ENCODE results near the gene TTLL11. TPM values are rescaled to one million over a fixed set of nuclear protein-coding genes. Genes with fewer than 3 reads are reported as not detected.
"Not testable (repeated sequence)": the region's sequence is repeated elsewhere in the genome, so short reads cannot be mapped to it uniquely, and the experiment has no call there.

Gene TTLL11
- total RNA-seq, 1 experiment from 2014 or later, result 8.8 TPM

GRCh38 chr9:122087406-122088200 lies 5.5 kb downstream of the TTLL11 start:
- no peak for DNase-seq
- H3K27me3 ChIP-seq, result no peaks in the 10 kb centered on the region
- H3K36me3 ChIP-seq, result no peaks in the 10 kb centered on the region
- H3K4me1 ChIP-seq, result peaks cover 4% of the 10 kb centered on the region; the same call in 1 of the 2 replicates
- no peak overlapping the region for H3K27ac ChIP-seq
- no peak overlapping the region for H3K4me3 ChIP-seq
- H3K9me3 ChIP-seq (replicated peaks), result no peaks in the 10 kb centered on the region

- DNase-seq, result no peak
- H3K9me3 ChIP-seq (replicated peaks), result no peaks in the 10 kb centered on the region
- H3K27ac ChIP-seq, result no peak overlapping the region
- H3K36me3 ChIP-seq, result no peaks in the 10 kb centered on the region
- H3K4me1 ChIP-seq, result peaks cover 2% of the 10 kb centered on the region; the same call in 1 of the 2 replicates
- no peak overlapping the region for H3K4me3 ChIP-seq
- H3K27me3 ChIP-seq, result no peaks in the 10 kb centered on the region
Measured at GRCh38 chr9:122086873-122087272, 6.2 kb downstream of the TTLL11 start.

DNA sequence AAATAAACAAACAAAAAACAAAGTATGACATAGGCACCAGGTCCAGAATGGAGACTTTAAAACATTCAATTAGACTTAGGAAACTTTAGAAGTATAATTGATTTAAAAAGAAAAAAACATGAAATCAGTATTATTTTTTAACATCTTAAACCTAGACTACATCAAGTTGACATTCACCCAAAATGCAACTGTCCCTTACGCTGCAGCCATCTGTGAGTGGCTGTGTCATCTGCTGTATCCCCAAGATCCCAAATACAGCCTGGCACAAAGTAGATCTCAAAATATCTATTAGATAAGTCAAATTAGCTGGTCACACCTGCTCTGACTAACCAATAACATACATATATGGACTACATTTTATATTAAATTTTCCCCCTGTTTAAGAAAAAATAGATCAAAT lies 7.8 kb downstream of the TTLL11 start:
- H3K27ac ChIP-seq, result no peak overlapping the region
- H3K36me3 ChIP-seq, result no peaks in the 10 kb centered on the region
- no peaks in the 10 kb centered on the region for H3K4me1 ChIP-seq
- H3K9me3 ChIP-seq (replicated peaks), result no peaks in the 10 kb centered on the region
- no peaks in the 10 kb centered on the region for H3K27me3 ChIP-seq
- DNase-seq, result no peak
- H3K4me3 ChIP-seq, result no peak overlapping the region

DNA sequence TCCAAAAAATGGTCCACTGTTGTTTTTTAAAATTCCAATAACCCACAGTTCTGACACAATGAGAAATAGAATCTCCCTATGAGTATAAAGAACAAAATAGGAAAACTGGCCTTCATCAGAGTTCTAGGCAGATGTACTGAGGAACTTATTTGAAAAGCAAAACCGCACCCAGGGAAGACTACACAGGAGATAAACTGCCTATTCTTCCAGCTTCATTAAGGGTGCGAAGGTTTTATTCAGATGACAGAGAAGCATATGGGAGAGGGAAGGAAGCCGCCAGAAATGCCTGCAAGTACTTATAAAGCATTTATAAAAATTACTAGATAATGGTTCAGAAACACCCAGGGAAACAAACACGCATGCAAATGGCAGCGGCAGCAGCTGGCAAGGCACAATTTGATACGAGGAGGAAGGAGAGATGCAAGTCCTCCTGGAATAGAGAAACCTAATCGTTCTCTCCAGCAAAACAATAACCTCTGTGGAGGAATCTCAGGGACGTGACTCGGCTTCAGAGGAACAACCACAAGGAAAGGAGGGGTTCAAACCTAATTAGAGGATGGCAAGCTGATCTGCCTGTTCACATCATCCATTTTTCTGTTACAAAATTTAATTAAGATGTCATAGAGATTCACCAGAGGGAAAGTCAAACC lies 9.0 kb downstream of the TTLL11 start:
- Histone ChIP-seq H3K36me3 (no peaks in the 10 kb centered on the region), H3K4me3 (no peak overlapping the region), H3K4me1 (no peaks in the 10 kb centered on the region), H3K9me3 (replicated peaks) (no peaks in the 10 kb centered on the region), H3K27ac (no peak overlapping the region), H3K27me3 (no peaks in the 10 kb centered on the region)
- DNase-seq, result no peak

GRCh38 chr9:122080986-122081385 lies 12.1 kb downstream of the TTLL11 start:
- H3K4me3 ChIP-seq, result no peak overlapping the region
- no peaks in the 10 kb centered on the region for H3K36me3 ChIP-seq
- no peaks in the 10 kb centered on the region for H3K4me1 ChIP-seq
- no peak overlapping the region for H3K27ac ChIP-seq
- H3K27me3 ChIP-seq, result no peaks in the 10 kb centered on the region
- H3K9me3 ChIP-seq (replicated peaks), result no peaks in the 10 kb centered on the region
- no peak for DNase-seq

- H3K4me3 ChIP-seq, result no peak overlapping the region
- H3K27ac ChIP-seq, result no peak overlapping the region
- no peaks in the 10 kb centered on the region for H3K36me3 ChIP-seq
- no peak for DNase-seq
- no peaks in the 10 kb centered on the region for H3K27me3 ChIP-seq
- H3K9me3 ChIP-seq (replicated peaks), result no peaks in the 10 kb centered on the region
- no peaks in the 10 kb centered on the region for H3K4me1 ChIP-seq
Measured at GRCh38 chr9:122078557-122078956, 14.6 kb downstream of the TTLL11 start.

DNA sequence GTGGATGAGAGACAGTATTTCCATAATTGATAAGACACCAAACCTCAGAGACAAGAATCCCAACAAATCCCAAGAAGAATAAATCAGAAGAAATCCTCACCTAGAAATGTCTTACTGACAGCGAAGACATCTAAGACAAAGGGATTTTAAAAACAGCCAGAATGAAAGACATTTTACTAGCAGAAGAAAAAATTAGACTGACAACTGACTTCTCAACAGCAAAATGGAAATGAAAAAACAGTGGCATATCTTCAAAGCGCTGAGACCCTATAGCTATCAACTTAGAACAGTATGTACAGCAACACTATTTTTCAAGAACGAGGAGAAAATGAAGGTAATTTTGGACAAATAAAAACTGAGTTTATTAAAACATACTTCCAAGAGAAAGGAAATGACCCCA lies 16.3 kb downstream of the TTLL11 start:
- Histone ChIP-seq H3K4me1 (no peaks in the 10 kb centered on the region), H3K36me3 (no peaks in the 10 kb centered on the region), H3K4me3 (no peak overlapping the region), H3K27me3 (no peaks in the 10 kb centered on the region), H3K27ac (no peak overlapping the region), H3K9me3 (replicated peaks) (no peaks in the 10 kb centered on the region)
- no peak for DNase-seq

DNA sequence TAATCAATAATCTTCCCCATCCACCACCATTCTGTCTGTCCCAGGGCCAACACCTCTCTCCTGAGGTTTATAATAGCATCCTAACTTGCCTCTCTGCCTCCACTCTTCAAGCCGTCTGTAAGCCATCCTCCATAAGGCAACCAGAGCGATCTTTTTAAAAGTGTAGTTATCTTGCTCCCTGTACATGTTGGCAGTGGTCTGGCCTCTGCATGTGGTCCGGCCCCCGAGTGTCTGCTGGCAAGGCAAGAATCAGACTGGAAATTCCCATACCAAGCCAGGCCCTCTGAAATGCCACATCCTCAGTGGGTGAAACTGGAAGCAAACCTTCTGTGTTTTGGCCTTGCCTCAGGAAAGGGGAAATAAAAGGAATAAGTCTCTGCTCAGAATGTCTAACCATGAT lies 17.0 kb downstream of the TTLL11 start:
- H3K27me3 ChIP-seq, result no peaks in the 10 kb centered on the region
- no peaks in the 10 kb centered on the region for H3K4me1 ChIP-seq
- no peak overlapping the region for H3K27ac ChIP-seq
- no peaks in the 10 kb centered on the region for H3K36me3 ChIP-seq
- no peaks in the 10 kb centered on the region for H3K9me3 ChIP-seq (replicated peaks)
- no peak for DNase-seq
- H3K4me3 ChIP-seq, result no peak overlapping the region

GRCh38 chr9:122075135-122076030 lies 17.7 kb downstream of the TTLL11 start:
- DNase-seq, result no peak
- Histone ChIP-seq H3K4me1 (no peaks in the 10 kb centered on the region), H3K9me3 (replicated peaks) (no peaks in the 10 kb centered on the region), H3K27me3 (no peaks in the 10 kb centered on the region), H3K27ac (no peak overlapping the region), H3K4me3 (no peak overlapping the region), H3K36me3 (no peaks in the 10 kb centered on the region)

- DNase-seq, result no peak
- H3K36me3 ChIP-seq, result no peaks in the 10 kb centered on the region
- H3K27me3 ChIP-seq, result no peaks in the 10 kb centered on the region
- no peak overlapping the region for H3K27ac ChIP-seq
- no peaks in the 10 kb centered on the region for H3K4me1 ChIP-seq
- no peak overlapping the region for H3K4me3 ChIP-seq
- no peaks in the 10 kb centered on the region for H3K9me3 ChIP-seq (replicated peaks)
Measured at GRCh38 chr9:122071715-122072114, 21.4 kb downstream of the TTLL11 start.

- no peak for DNase-seq
- Histone ChIP-seq H3K27ac (no peak overlapping the region), H3K4me1 (no peaks in the 10 kb centered on the region), H3K27me3 (no peaks in the 10 kb centered on the region), H3K36me3 (no peaks in the 10 kb centered on the region), H3K4me3 (no peak overlapping the region), H3K9me3 (replicated peaks) (no peaks in the 10 kb centered on the region)
Measured at GRCh38 chr9:122070728-122071515, 22.2 kb downstream of the TTLL11 start.

DNA sequence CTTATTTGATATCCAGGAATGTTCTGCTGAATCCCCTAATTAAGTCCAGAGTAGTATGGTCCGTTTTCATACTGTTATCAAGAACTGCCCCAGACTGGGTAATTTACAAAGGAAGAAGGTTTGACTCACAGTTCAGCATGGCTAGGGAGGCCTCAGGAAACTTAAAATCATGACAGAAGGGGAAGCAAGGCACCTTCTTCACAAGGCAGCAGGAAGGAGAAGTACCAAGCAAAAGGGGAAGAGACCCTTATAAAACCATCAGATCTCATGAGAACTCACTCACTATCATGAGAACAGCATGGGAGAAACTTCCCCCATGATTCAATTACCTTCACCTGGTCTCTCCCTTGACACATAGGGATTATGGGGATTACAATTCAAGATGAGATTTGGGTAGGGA lies 26.4 kb downstream of the TTLL11 start:
- H3K9me3 ChIP-seq (replicated peaks); H3K27ac ChIP-seq; H3K4me1 ChIP-seq; DNase-seq; H3K4me3 ChIP-seq; H3K27me3 ChIP-seq; H3K36me3 ChIP-seq: not testable (repeated sequence)

DNA sequence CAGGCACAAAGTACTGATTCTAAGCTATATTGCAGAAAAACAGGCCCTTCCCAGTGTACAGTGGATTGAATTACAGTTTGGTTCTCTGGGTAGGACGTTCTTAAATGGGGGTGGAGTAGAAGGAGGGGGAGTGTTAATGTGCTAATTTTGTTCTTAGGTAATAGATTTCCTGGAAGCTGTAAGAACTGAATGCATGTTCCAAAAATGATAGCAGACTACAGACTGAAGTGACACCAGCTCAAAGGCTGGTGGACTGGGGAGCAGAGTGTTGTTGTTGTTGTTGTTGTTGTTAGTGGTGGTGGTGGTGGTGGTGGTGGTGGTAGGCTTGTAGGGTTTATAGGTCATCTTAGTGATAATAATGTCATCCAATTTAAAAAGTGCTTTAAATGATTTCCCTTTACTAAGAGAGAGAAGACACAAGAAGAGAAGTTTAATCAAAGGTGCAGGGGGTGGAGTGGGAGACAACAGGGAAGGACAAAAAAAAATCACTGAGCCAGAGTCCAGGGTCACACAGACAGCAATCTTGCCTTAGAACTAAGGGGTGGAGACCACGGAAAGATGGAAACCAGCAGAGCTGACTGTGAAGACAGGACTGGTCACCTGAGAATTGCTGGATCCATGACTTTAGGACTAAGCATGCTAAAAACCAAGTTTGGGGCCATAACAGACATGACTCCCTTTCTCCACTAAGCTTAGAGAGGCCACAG lies 27.0 kb downstream of the TTLL11 start:
- no peaks in the 10 kb centered on the region for H3K9me3 ChIP-seq (replicated peaks)
- no peak for DNase-seq
- no peaks in the 10 kb centered on the region; the same call in 1 of the 2 replicates for H3K4me1 ChIP-seq
- H3K36me3 ChIP-seq, result no peaks in the 10 kb centered on the region
- H3K27ac ChIP-seq, result no peak overlapping the region
- H3K27me3 ChIP-seq, result no peaks in the 10 kb centered on the region
- H3K4me3 ChIP-seq, result no peak overlapping the region

- Histone ChIP-seq H3K4me1 (peaks cover 15% of the 10 kb centered on the region), H3K4me3 (no peak overlapping the region), H3K9me3 (replicated peaks) (no peaks in the 10 kb centered on the region), H3K27ac (0 out of 2 replicates have a peak overlapping the region, but pooled peaks have one; percentile 12), H3K27me3 (no peaks in the 10 kb centered on the region), H3K36me3 (no peaks in the 10 kb centered on the region)
- DNase-seq, result peak in 1 of 2 experiments; percentile 44
Measured at GRCh38 chr9:122060481-122060880, 32.6 kb downstream of the TTLL11 start.

Measured in SJCRH30 (cell line).